Astrocyte of the cerebellum (primary cell): ENCODE data around the gene NLGN4Y.

Experiments
- DNase-seq: peaks from one replicate; pipeline ENCODE4 v3.0.0-alpha.2; 2011; ENCODE audit warnings: low read depth
- H3K4me3 ChIP-seq: 2 replicates; pipeline ENCODE4 v1.5.1; 2011; ENCODE audit warnings: mild to moderate bottlenecking, low read depth, low read length, moderate library complexity
- CTCF ChIP-seq: IDR thresholded peaks from 2 replicates; pipeline ENCODE4 v1.5.1; 2012; ENCODE audit warnings: low read length, low read depth, moderate library complexity, mild to moderate bottlenecking; ENCODE audit errors: missing control alignments
- in situ Hi-C: cut with HindIII; loops from 2 replicates; pipeline ENCODE4 v1.10.0; 2017; ENCODE audit warnings: low sequenced_read_pairs

Gene NLGN4Y

DNA sequence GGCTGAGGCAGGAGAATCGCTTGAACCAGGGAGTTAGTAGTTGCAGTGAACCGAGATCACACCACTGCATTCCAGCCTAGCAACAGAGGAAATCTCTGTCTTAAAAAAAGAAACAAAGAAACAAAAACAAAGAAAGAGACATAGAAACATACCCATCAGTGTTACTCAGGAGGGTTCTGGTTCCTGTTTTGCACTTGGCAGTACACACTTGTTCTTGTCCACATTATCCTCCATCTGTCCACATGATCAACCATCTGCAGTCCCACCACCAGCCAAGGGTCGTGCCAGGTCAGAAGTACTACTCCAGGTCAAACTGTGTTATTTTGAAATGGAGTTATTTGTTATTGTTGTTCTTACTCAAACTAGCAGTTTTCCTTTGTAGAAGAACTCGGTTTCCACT, 62.4 kb downstream of the NLGN4Y start:
- no peak overlapping the region for H3K4me3 ChIP-seq
- no peak for TF ChIP-seq CTCF
- no peak for DNase-seq
- in situ Hi-C loops = no loop called here

GRCh38 chrY:14601372-14601771, 77.0 kb downstream of the NLGN4Y start:
- TF ChIP-seq CTCF = no peak
- no peak for DNase-seq
- H3K4me3 ChIP-seq = no peak overlapping the region
- in situ Hi-C loops = no loop called here

DNA sequence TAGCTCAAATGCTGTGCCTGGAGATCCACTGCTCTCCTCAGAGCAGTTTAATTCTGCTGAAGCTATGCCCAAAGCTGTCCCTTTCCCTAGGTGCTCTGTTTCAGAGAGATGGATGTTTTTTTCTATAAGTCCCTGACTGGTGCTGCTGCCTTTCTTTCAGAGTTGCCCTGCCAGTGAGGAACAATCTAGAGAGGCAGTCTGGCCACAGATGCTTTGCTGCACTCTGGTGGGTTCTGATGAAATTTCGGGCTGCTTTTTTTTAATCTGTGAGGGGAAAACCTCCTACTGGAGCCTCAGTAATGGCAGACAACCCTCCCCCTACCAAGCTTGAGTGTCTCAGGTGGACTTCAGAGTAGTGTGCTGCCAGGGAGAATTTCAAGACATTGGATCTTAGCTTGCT, 93.3 kb downstream of the NLGN4Y start:
- no peak for DNase-seq
- H3K4me3 ChIP-seq = no peak overlapping the region
- no peak for TF ChIP-seq CTCF
- in situ Hi-C loops = no loop called here

- TF ChIP-seq CTCF = no peak
- H3K4me3 ChIP-seq = no peak overlapping the region
- no peak for DNase-seq
- in situ Hi-C loops = no loop called here
Observed at GRCh38 chrY:14618513-14618912, 94.2 kb downstream of the NLGN4Y start.

GRCh38 chrY:14628208-14628607, 103.9 kb downstream of the NLGN4Y start:
- no peak overlapping the region for H3K4me3 ChIP-seq
- no peak for DNase-seq
- in situ Hi-C loops = no loop called here
- TF ChIP-seq CTCF = no peak

DNA sequence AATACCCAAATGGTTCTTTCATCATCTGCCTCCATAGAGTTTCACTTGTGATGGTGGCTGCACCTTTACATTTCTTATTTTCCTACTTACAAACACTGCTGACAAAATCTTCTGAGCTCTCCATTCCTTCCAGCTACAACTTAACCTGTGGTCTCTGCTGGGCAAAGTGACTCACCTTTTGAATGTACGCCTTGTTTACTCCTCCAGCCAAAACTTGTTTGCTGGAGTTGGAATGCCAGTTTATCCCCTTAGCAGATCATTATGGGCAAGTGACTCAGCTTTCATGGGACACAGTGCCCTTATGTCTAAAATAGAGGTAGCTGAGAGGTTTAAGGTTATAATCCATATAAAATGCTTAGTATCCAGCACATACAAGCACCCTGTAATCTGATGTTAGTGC, 107.3 kb downstream of the NLGN4Y start:
- no peak for TF ChIP-seq CTCF
- in situ Hi-C loops = no loop called here
- no peak for DNase-seq

GRCh38 chrY:14633718-14634117, 109.4 kb downstream of the NLGN4Y start:
- in situ Hi-C loops = no loop called here
- no peak for TF ChIP-seq CTCF

More for the DNA sequence above, 107.3 kb downstream of the NLGN4Y start:
- H3K4me3 ChIP-seq = no peak overlapping the region

More at GRCh38 chrY:14633718-14634117, 109.4 kb downstream of the NLGN4Y start:
- no peak for DNase-seq
- H3K4me3 ChIP-seq = no peak overlapping the region
